OCI-LY7 (cell line): ENCODE results near the gene TMEM204. TPM values are rescaled to one million over a fixed set of nuclear protein-coding genes. Genes with fewer than 3 reads are reported as not detected.
A peak's percentile ranks its signal among the peaks of the same experiment; 100 is the strongest.

Experiments used
- BruUV-seq: library from RNA; stranded (reverse); fragments of 400-500 nt; replicated peaks from 2 replicates; lab custom pipeline; 2021; lab: Mats Ljungman, UMichigan
- CTCF ChIA-PET: fragments of 300-600 bp; sonication (Branson Sonifier 250); formaldehyde crosslinking; loops from one replicate; lab custom pipeline; 2022; ENCODE audit warnings: antibody characterized with exemption; ENCODE audit not compliant: unreplicated experiment; lab: Charles Lee
- POLR2A ChIA-PET: fragments of 300-600 bp; sonication (Branson Sonifier 250); formaldehyde crosslinking; loops from one replicate; lab custom pipeline; 2022; ENCODE audit warnings: antibody characterized with exemption; lab: Charles Lee
- DNase-seq: peaks from one replicate; pipeline ENCODE4 v3.0.0-alpha.2; 2015; ENCODE audit warnings: low spot score
- H2AFZ ChIP-seq: fragments of 200-600 bp; sonication (generic), shearing (Covaris generic); 2 replicates; pipeline ENCODE4 v1.6.1; 2014; ENCODE audit warnings: mild to moderate bottlenecking, antibody characterized with exemption, low read length, moderate library complexity
- H3K27ac ChIP-seq: fragments of 200-600 bp; sonication (generic); 2 replicates; pipeline ENCODE4 v1.5.1; 2014; ENCODE audit warnings: mixed run types, low read depth, mild to moderate bottlenecking, moderate library complexity, low read length, inconsistent platforms; ENCODE audit not compliant: poor library complexity, severe bottlenecking
- H3K36me3 ChIP-seq: fragments of 200-600 bp; sonication (generic); 2 replicates; pipeline ENCODE4 v1.6.1; 2014; ENCODE audit warnings: mild to moderate bottlenecking, antibody characterized with exemption, low read length, moderate library complexity, mixed read lengths; ENCODE audit not compliant: insufficient read depth
- H3K4me1 ChIP-seq: fragments of 200-600 bp; sonication (generic); 2 replicates; pipeline ENCODE4 v1.5.1; 2014; ENCODE audit warnings: mild to moderate bottlenecking, low read length; ENCODE audit not compliant: insufficient read depth, poor library complexity, severe bottlenecking
- H3K4me2 ChIP-seq: fragments of 200-600 bp; sonication (generic); 2 replicates; pipeline ENCODE4 v1.6.1; 2014; ENCODE audit warnings: mild to moderate bottlenecking, low read length
- H3K4me3 ChIP-seq: fragments of 200-600 bp; sonication (generic); 2 replicates; pipeline ENCODE4 v1.5.1; 2014; ENCODE audit warnings: mild to moderate bottlenecking, low read depth, low read length; ENCODE audit not compliant: poor library complexity, severe bottlenecking
- H3K79me2 ChIP-seq: fragments of 200-600 bp; sonication (generic); 2 replicates; pipeline ENCODE4 v1.6.1; 2016; ENCODE audit warnings: low read depth, mild to moderate bottlenecking, low read length, moderate library complexity, mixed read lengths; ENCODE audit not compliant: insufficient read depth
- H3K9me2 ChIP-seq: fragments of 200-600 bp; sonication (generic); 2 replicates; pipeline ENCODE4 v1.6.1; 2016; ENCODE audit warnings: mild to moderate bottlenecking, low read length, mixed read lengths; ENCODE audit not compliant: insufficient read depth
- H3K9me3 ChIP-seq: fragments of 200-600 bp; sonication (generic); 2 replicates; pipeline ENCODE4 v1.6.1; 2014; ENCODE audit warnings: mild to moderate bottlenecking, mixed run types, low read length, mixed read lengths
- H4K20me1 ChIP-seq: fragments of 200-600 bp; sonication (generic); 2 replicates; pipeline ENCODE4 v1.6.1; 2014; ENCODE audit warnings: mild to moderate bottlenecking, antibody characterized with exemption, low read length, moderate library complexity, mixed read lengths; ENCODE audit not compliant: insufficient read depth
- EZH2phosphoT487 ChIP-seq: fragments of 200-600 bp; sonication (generic); IDR thresholded peaks from 2 replicates; pipeline ENCODE4 v1.6.1; 2018; ENCODE audit warnings: low read depth, borderline replicate concordance, mild to moderate bottlenecking, mixed run types, antibody characterized with exemption, low read length, moderate library complexity, mixed read lengths
- intact Hi-C: fragments of 100-400 bp; cut with micrococcal nuclease; formaldehyde crosslinking; loops from one replicate; pipeline ENCODE4 v1.10.0; 2022; ENCODE audit not compliant: unreplicated experiment
- total RNA-seq, 2 experiments: library from RNA; depleted of rRNA in 1 of 2; stranded (reverse); fragments of >200 nt in 1 of 2; shearing (Covaris generic) in 1 of 2; gene quantifications; 2 replicates each; pipeline ENCODE4 v1.2.3, GENCODE V29; 2014 to 2022
- TF ChIP-seq, protein P1 (sequence below): fragments of 200-600 bp; sonication (generic); conservative IDR thresholded peaks from 2 replicates; pipeline ENCODE4 v1.5.1; 2014; ENCODE audit warnings: mild to moderate bottlenecking, antibody characterized with exemption, low read length, moderate library complexity, mixed read lengths

Gene TMEM204
- total RNA-seq, 2 experiments from 2014 or later, result not detected

GRCh38 chr16:1564325-1564724 is 30.9 kb downstream of the TMEM204 start:
- POLR2A ChIA-PET, result no interaction called here
- Histone ChIP-seq H3K9me3 (no peaks in the 10 kb centered on the region), H3K4me2 (no peak overlapping the region), H3K27ac (no peak overlapping the region), H3K36me3 (no peaks in the 10 kb centered on the region), H3K79me2 (no peaks in the 10 kb centered on the region), H3K4me1 (no peaks in the 10 kb centered on the region), H4K20me1 (no peaks in the 10 kb centered on the region), H3K4me3 (no peak overlapping the region), H3K9me2 (no peaks in the 10 kb centered on the region), H2AFZ (no peak overlapping the region)
- no peak for TF ChIP-seq EZH2phosphoT487
- TF ChIP-seq, protein P1, sequence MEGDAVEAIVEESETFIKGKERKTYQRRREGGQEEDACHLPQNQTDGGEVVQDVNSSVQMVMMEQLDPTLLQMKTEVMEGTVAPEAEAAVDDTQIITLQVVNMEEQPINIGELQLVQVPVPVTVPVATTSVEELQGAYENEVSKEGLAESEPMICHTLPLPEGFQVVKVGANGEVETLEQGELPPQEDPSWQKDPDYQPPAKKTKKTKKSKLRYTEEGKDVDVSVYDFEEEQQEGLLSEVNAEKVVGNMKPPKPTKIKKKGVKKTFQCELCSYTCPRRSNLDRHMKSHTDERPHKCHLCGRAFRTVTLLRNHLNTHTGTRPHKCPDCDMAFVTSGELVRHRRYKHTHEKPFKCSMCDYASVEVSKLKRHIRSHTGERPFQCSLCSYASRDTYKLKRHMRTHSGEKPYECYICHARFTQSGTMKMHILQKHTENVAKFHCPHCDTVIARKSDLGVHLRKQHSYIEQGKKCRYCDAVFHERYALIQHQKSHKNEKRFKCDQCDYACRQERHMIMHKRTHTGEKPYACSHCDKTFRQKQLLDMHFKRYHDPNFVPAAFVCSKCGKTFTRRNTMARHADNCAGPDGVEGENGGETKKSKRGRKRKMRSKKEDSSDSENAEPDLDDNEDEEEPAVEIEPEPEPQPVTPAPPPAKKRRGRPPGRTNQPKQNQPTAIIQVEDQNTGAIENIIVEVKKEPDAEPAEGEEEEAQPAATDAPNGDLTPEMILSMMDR, result peak; percentile 56
- no TSS peak for BruUV-seq
- no peak for DNase-seq
- intact Hi-C loops, result no loop called here
- CTCF ChIA-PET, result no interaction called here

- ChIA-PET CTCF (no interaction called here), POLR2A (no interaction called here)
- no peaks in the 10 kb centered on the region for H3K9me3 ChIP-seq
- H3K4me1 ChIP-seq, result no peaks in the 10 kb centered on the region
- H3K27ac ChIP-seq, result no peak overlapping the region
- no peak overlapping the region for H3K4me3 ChIP-seq
- intact Hi-C loops, result no loop called here
- no peaks in the 10 kb centered on the region for H3K36me3 ChIP-seq
- H2AFZ ChIP-seq, result no peak overlapping the region
- no peak for DNase-seq
- H3K4me2 ChIP-seq, result no peak overlapping the region
- TF ChIP-seq, protein P1, result no peak
- TF ChIP-seq EZH2phosphoT487, result no peak
- no peaks in the 10 kb centered on the region for H3K79me2 ChIP-seq
- H3K9me2 ChIP-seq, result no peaks in the 10 kb centered on the region
- no TSS peak for BruUV-seq
- H4K20me1 ChIP-seq, result no peaks in the 10 kb centered on the region
Measured at GRCh38 chr16:1565083-1565805, 31.8 kb downstream of the TMEM204 start.

- BruUV-seq, result no TSS peak
Measured at GRCh38 chr16:1567988-1568387, 34.5 kb downstream of the TMEM204 start.

More at GRCh38 chr16:1567988-1568387, 34.5 kb downstream of the TMEM204 start:
- CTCF ChIA-PET, result no interaction called here
- no peak for TF ChIP-seq EZH2phosphoT487
- TF ChIP-seq, protein P1, result no peak
- no peaks in the 10 kb centered on the region for H3K79me2 ChIP-seq
- H3K9me3 ChIP-seq, result no peaks in the 10 kb centered on the region
- H3K27ac ChIP-seq, result no peak overlapping the region
- DNase-seq, result no peak
- H3K4me3 ChIP-seq, result no peak overlapping the region
- no peaks in the 10 kb centered on the region for H3K9me2 ChIP-seq
- no peaks in the 10 kb centered on the region for H3K4me1 ChIP-seq
- POLR2A ChIA-PET, result no interaction called here
- H3K4me2 ChIP-seq, result no peak overlapping the region
- intact Hi-C loops, result no loop called here
- H3K36me3 ChIP-seq, result no peaks in the 10 kb centered on the region
- H4K20me1 ChIP-seq, result no peaks in the 10 kb centered on the region
- H2AFZ ChIP-seq, result no peak overlapping the region
